Measurements from ENCODE around the gene LZTR1.
"Not testable (repeated sequence)": the region's sequence is repeated elsewhere in the genome, so short reads cannot be mapped to it uniquely, and the experiment has no call there.

The LZTR1 gene

DNA sequence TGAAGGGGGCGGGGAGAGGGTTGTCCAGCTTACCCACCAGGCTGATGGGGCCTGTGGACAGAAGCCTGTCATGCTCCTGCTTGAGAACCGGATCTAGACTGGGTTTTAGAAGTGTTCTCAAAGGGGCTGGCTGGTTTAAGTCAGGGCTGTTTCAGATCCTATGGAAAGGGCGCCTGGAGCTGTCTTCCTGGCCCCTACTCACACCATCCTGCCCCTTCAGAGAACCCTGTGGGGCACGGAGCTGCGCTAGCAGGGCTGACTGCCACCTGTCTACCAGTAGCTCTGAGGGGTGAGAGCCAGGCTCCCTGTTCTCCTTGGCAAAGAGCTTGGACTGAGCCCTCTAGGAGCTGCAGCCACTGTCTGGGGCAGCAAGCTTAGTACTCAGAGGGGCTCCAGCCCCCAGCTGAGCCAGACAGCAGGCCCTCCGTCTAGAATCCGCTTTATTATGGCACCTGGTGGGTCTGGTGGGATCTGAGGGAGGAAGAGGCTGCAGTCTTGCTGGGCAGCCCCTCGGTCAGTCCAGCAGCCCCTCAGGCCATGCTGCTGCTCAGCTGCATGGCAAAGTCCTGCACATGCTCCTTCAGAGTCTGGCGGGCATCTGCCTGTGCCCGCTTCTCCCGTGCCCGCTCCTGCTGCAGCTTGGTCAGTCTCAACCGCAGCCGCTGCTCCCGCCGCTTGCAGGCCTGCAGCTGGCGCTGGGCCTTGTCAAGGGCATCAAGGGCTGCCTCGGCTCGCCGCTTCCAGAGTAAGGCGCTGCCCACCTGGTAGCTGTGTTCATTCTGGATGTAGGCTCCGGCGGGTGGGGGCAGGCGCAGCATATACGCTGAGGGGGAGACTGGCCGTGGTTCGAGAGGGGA lies 17.5 kb downstream of the LZTR1 start:
- TF ChIP-seq, protein P1, sequence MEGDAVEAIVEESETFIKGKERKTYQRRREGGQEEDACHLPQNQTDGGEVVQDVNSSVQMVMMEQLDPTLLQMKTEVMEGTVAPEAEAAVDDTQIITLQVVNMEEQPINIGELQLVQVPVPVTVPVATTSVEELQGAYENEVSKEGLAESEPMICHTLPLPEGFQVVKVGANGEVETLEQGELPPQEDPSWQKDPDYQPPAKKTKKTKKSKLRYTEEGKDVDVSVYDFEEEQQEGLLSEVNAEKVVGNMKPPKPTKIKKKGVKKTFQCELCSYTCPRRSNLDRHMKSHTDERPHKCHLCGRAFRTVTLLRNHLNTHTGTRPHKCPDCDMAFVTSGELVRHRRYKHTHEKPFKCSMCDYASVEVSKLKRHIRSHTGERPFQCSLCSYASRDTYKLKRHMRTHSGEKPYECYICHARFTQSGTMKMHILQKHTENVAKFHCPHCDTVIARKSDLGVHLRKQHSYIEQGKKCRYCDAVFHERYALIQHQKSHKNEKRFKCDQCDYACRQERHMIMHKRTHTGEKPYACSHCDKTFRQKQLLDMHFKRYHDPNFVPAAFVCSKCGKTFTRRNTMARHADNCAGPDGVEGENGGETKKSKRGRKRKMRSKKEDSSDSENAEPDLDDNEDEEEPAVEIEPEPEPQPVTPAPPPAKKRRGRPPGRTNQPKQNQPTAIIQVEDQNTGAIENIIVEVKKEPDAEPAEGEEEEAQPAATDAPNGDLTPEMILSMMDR (IDR thresholded peaks at IDR 0.05; ENCODE audit: low read depth, low read length): no peak
- no peak for DNase-seq (ENCODE audit: extremely low read depth, low read depth)

DNA sequence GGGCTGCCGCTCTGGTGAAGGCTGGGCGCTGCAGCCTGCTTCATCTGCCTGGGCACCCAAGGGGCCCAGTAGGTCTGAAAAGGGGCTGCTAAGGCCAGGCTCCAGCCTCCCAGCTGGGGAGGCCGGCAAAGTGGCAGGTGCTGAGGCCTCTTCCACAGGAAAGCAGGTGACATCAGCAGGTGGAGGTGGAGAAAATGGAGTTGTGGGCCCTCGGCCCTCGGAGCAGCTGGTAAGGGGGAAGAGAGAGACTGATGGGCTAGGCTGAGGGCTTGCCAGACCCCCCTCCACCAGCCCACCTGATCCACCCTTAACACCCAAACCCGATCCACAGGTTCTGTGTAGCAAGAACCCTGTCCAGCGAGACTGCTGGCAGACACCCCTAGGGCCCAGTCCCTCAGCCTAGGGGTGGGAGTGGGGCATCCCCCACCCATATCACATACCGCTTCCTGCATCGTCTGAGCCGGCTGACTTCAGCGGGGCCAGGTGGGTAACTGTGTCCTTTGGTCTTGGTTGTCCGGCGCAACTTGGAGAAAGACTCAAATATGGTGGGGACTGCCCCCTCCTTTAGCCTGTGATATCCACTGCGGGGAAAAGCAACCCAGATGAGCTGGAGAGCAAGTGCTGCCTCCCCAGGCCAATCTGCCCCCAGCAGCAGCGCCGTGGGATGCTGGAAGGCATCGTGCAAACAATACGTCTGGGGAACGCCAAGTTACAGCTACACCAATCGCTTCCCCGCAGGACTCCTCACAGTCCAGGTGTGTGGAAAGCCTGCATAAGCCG lies 18.3 kb downstream of the LZTR1 start:
- TF ChIP-seq, protein P1 (IDR thresholded peaks at IDR 0.05; ENCODE audit: low read depth, low read length): no peak
- no peak for DNase-seq (ENCODE audit: extremely low read depth, low read depth)

DNA sequence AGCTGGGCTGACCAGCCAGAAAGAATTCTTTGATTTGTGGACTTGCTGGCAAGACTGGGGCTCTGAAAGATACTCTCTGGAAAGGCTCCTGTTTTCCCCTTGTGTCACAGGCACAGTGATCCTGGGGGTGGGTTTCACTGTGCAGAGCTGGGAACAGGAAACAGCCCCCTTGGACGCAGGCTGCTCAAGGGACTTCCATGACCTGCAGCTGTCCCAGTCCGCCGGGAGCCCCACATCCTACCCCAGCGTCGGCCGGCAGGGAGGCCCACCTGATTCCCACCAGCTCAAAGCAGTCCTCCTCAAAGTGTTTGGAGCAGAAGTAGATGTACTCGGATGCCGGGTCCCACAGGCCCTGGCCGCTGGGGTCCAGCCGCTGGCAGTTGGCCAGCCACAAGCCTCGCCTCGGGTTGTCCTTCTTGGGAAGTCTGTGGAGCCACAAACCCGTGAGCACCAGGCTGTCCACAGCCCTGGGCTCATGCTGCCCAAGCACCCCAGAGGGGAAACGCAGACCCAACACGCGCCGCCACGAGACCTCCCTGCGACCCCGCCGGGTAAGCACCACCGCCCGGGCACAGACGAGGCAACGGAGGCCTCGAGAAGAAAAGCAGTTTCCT lies 19.0 kb downstream of the LZTR1 start:
- DNase-seq (ENCODE audit: extremely low read depth, low read depth): no peak
- TF ChIP-seq, protein P1 (IDR thresholded peaks at IDR 0.05; ENCODE audit: low read depth, low read length): no peak

DNA sequence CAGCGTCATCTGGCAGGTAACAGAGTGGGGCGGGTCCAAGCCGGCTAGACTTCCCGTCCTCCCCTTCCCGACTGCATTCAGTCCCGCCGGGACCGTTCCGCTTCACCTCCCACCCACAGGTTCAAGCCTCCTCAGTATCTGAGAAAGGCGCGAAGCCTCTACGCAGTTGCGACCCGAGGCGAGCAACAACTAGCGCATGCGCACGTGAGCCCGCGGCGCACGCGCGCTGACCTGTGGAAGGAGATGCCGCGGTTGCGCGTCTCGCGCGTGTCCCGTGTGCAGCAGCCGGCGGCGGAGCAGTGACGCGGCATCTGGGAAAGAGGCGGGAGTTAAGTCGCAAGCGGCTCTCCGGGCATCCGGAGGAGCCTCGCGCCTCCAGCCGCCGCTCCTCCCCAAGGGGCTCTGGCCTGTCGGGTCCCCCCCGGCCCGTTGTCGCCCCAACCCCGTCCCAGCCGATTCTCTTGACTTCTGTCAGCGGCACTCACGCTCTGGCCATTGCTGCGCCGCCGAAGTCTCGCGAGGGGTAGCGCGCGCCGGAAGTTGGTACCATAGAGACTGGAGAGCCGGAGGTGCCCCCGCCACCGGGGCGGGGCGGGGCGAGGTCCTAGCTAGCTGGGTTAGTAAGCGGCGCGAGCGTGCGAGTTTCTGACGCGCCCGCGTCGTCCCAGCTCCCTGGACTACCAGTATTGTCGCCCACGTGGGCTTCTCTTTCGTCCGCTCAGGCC lies 19.7 kb downstream of the LZTR1 start, which contains the start of gene THAP7:
TSS of gene THAP7 (minus strand) at position 518 of the 725 bp plus-strand sequence. CDS start at position 311, 207 bp downstream.
- DNase-seq (ENCODE audit: extremely low read depth, low read depth): peak; percentile 84
- TF ChIP-seq, protein P1 (IDR thresholded peaks at IDR 0.05; ENCODE audit: low read depth, low read length): no peak

DNA sequence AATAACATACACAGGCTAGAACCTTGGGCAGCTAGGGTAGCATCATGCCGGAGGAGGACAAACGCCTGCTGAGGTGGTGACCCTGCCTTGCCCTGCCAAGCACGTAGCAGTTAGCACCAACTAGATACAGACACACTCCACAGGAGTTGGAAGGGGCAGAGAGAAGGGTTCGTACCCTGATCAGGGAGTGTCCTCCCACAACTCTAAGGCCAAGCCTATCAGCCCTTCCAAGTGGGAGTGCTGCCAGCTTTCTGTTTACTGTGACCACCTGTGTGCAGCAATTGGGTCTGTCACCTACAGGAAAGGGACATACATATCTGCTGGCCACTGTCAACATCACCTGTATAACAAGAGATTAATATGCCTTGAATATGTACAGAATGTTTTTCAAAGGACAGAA lies 21.7 kb downstream of the LZTR1 start:
- DNase-seq (ENCODE audit: extremely low read depth, low read depth): no peak
- TF ChIP-seq, protein P1 (IDR thresholded peaks at IDR 0.05; ENCODE audit: low read depth, low read length): no peak

DNA sequence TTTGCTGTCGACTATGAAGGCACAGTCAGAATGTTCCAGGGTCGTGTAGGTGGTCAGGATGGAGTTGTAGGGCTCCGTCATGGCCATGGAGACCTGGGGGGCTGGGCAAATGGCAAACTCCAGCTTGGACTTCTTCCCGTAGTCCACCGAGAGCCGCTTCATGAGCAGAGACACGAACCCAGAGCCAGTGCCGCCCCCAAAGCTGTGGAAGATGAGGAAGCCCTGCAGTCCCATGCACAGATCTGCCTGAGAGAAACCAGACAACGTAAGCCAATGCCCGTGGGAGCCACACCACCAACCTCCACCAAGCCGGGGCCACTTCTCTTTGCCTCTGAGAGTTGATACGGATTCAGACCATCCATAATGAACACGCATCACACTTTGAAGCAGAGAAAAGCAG lies 27.1 kb downstream of the LZTR1 start:
- not testable (repeated sequence) for DNase-seq (ENCODE audit: extremely low read depth, low read depth)

Measured in AG09319 (cell line).